IPS-20b (cell line): ENCODE data around the gene HMG20A.

Source experiments
- H3K27ac ChIP-seq: one replicate; pipeline ENCODE4 v1.5.1; 2013; ENCODE audit warnings: low read length
- H3K27me3 ChIP-seq: 2 replicates; pipeline ENCODE4 v1.6.1; 2013; ENCODE audit warnings: mild to moderate bottlenecking, low read length, inconsistent platforms; ENCODE audit not compliant: insufficient read depth
- H3K36me3 ChIP-seq: 2 replicates; pipeline ENCODE4 v1.6.1; 2013; ENCODE audit warnings: low read depth, mild to moderate bottlenecking, inconsistent platforms, low read length, moderate library complexity; ENCODE audit not compliant: insufficient read depth
- H3K4me1 ChIP-seq: 2 replicates; pipeline ENCODE4 v1.6.1; 2013; ENCODE audit warnings: mild to moderate bottlenecking, control low read depth, inconsistent platforms, low read length, moderate library complexity; ENCODE audit not compliant: insufficient read depth
- H3K4me3 ChIP-seq: 2 replicates; pipeline ENCODE4 v1.5.1; 2013; ENCODE audit warnings: mild to moderate bottlenecking, low read length, inconsistent platforms
- H3K9ac ChIP-seq: 2 replicates; pipeline ENCODE4 v1.6.1; 2013; ENCODE audit warnings: low read depth, mild to moderate bottlenecking, inconsistent platforms, low read length, moderate library complexity
- H3K9me3 ChIP-seq: 2 replicates; pipeline ENCODE4 v1.6.1; 2013; ENCODE audit warnings: mild to moderate bottlenecking, low read depth, low read length, inconsistent platforms; ENCODE audit not compliant: insufficient read depth

The HMG20A gene

DNA sequence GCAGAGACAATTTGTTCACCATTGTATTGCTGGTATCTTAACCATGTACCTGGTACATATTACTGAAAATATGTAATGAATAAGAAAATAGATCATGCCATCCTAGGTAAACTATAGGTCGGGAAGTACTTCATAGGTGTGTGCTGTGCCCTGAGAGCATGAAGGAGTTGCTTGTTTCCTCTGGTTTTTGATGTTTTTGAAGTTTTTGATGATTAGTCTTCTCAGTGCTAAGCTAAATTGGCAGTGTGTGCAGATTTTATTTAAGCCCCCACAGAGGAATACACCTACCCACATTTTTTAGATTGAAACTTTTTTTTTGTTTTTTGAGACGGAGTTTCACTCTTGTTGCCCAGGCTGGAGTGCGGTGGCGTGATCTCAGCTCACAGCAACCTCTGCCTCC is 16.6 kb downstream of the HMG20A start:
- Histone ChIP-seq H3K9me3 (no peaks in the 10 kb centered on the region), H3K4me3 (no peak overlapping the region), H3K36me3 (no peaks in the 10 kb centered on the region), H3K9ac (no peak overlapping the region), H3K4me1 (no peaks in the 10 kb centered on the region), H3K27me3 (no peaks in the 10 kb centered on the region), H3K27ac (no peak overlapping the region)

DNA sequence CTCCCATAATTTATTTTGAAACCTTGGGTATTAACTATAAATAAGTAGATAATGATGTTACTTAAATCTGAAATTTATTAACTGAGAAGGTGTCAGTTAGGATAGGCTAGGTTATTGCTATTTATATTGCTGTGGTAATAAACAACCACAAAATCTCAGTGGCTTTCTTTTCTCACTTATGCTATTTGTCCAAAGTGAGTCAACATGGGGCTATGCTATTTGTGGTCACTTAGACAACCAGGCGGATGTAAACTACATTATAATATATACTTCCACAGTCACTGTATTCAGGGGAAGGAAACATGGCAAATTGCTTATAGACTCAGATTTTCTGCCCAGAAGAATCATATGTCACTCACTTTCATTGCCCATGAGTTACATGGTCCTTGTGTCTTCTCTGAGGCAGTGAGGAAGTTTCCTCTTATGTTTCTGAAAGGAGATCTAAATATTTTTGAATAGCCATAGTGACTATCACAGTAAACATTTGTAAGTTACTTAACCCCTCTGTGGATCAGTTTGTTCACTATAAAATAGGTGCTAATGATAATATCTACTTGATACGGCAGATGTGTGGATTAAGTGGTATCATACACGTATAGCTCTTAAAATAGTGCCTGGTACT is 19.8 kb downstream of the HMG20A start:
- no peaks in the 10 kb centered on the region for H3K9me3 ChIP-seq
- H3K4me1 ChIP-seq, result peaks cover 4% of the 10 kb centered on the region; the same call in 1 of the 2 replicates
- no peak overlapping the region for H3K27ac ChIP-seq
- no peak overlapping the region for H3K4me3 ChIP-seq
- no peaks in the 10 kb centered on the region for H3K36me3 ChIP-seq
- H3K27me3 ChIP-seq, result no peaks in the 10 kb centered on the region
- no peak overlapping the region for H3K9ac ChIP-seq

DNA sequence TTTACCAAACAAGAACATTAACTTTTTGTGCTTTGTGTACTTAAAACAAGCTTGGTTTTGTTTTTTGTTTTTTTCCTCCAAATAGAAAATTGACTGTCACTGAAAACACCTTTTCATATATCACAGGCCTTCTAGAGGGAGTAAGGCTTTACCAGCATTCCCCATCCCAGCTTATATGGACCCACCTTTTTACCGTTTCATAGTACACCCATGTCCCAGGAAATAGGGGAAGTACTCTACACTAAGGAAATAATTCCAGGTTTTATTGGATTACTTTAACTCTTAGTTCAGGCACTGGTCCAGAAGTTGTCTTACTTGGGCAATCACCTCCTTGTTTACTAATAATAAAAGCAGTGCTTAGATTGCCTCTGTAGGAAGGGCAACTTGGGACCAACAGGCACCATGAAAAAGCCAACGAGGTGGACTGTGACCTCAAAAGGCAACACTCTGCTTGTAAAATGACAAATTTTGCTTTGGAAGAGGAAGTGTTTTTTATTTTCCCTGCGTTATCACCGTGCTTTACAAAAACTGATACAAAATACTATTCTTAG is 26.2 kb downstream of the HMG20A start:
- Histone ChIP-seq H3K36me3 (0 out of 2 replicates have a peak, but pooled peaks cover 7% of the 10 kb centered on the region), H3K9me3 (no peaks in the 10 kb centered on the region; the same call in 1 of the 2 replicates), H3K4me1 (peaks cover 6% of the 10 kb centered on the region; the same call in 1 of the 2 replicates), H3K4me3 (no peak overlapping the region), H3K27ac (no peak overlapping the region), H3K27me3 (no peaks in the 10 kb centered on the region), H3K9ac (no peak overlapping the region)

DNA sequence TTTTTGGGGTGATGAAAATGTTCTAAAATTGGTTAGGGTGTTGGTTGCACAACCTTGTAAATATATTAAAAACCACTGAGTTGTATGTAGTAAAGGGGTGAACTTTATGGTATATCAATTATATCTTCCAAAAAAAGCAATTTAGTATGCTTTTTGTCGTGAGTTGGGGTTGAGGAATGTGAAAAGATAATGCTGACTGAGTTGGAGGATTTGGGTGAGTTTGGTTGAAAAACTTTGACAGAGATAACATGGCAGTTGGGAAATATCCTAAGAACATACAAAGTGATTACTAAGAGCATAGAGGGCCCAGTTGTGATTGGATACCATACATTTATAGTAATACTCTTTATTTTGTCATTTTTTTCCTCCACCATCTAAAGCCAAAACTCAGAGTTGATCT is 33.6 kb downstream of the HMG20A start:
- H3K4me1 ChIP-seq, result peaks cover 8% of the 10 kb centered on the region; the same call in 1 of the 2 replicates
- H3K9ac ChIP-seq, result no peak overlapping the region

DNA sequence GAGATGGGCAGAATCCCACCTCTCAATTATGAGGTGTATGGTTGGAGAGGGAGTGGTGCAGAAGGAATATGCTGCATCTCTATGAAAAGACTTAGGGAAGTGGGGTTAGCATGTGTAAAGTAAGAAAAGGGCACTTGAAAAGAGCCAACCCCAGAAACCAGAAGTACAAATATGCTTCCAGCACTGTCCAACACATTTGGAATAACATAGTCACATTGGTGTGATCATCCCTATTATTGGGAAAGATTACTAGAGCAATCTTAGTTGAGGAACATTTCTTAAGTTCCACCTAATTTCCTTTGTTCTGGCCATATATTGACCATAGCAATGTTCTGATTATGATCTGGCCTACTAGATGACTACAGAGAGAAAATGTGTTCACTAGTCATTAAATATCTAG is 34.3 kb downstream of the HMG20A start:
- H3K9me3 ChIP-seq, result no peaks in the 10 kb centered on the region; the same call in 1 of the 2 replicates
- H3K9ac ChIP-seq, result no peak overlapping the region

More for the DNA sequence above, 33.6 kb downstream of the HMG20A start:
- H3K27me3 ChIP-seq, result no peaks in the 10 kb centered on the region
- peaks cover 17% of the 10 kb centered on the region for H3K36me3 ChIP-seq
- H3K27ac ChIP-seq, result no peak overlapping the region
- no peaks in the 10 kb centered on the region; the same call in 1 of the 2 replicates for H3K9me3 ChIP-seq
- no peak overlapping the region for H3K4me3 ChIP-seq

DNA sequence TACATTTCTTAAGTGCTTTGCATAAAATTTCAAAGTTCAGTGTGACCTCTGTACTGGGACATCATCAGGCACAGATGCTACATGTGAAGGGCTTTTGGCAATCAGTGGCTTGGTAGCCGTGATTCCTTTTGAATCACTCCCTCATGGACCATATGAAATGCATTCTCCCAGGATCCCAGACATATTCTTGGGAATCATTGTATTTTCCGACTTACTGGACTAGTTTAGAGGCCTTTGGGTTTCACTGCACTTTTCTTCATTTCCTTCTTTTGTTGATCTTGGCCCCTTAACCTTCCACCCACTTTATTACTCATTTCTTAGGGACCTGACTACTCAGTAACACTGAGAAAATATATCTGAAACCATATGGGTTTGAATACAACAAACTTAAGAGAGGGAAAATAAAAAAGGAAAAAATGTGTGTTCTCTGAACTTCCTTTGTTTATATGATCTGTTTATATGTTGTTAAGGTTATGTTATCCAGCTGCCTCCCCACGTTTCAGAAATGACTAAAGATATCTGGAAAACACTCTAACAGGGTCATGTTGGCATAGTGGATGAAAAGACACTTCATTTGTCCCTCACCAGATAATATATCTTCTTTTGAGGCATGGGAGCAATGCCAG is 35.1 kb downstream of the HMG20A start:
- peaks cover 25% of the 10 kb centered on the region for H3K36me3 ChIP-seq
- no peaks in the 10 kb centered on the region for H3K27me3 ChIP-seq
- H3K27ac ChIP-seq, result no peak overlapping the region
- no peaks in the 10 kb centered on the region; the same call in 1 of the 2 replicates for H3K9me3 ChIP-seq
- H3K4me1 ChIP-seq, result peaks cover 8% of the 10 kb centered on the region; the same call in 1 of the 2 replicates
- H3K4me3 ChIP-seq, result no peak overlapping the region
- no peak overlapping the region for H3K9ac ChIP-seq

More for the DNA sequence above, 34.3 kb downstream of the HMG20A start:
- Histone ChIP-seq H3K4me3 (no peak overlapping the region), H3K36me3 (peaks cover 24% of the 10 kb centered on the region), H3K27me3 (no peaks in the 10 kb centered on the region), H3K27ac (no peak overlapping the region), H3K4me1 (peaks cover 8% of the 10 kb centered on the region; the same call in 1 of the 2 replicates)

DNA sequence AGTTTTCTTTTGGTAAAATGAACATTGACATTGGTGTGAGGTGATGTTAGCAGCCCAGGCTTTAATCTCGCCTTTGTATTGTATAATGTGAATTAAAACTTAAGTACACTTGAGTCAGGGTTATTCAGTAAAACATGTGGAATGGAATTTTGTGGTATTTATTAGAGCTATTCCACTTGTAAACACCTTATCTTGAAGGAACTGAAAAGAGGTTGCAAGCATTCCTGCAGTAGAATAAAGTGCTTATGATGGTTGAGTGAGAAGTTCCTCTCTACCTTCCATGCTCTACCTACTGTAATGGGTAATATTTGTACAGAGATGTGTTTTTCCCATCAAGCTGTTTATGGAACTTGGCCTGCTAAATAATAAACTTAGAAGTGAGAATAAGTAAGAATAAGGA is 36.1 kb downstream of the HMG20A start:
- no peaks in the 10 kb centered on the region for H3K9me3 ChIP-seq
- H3K36me3 ChIP-seq, result peaks cover 24% of the 10 kb centered on the region
- H3K4me1 ChIP-seq, result peaks cover 8% of the 10 kb centered on the region; the same call in 1 of the 2 replicates
- H3K27me3 ChIP-seq, result no peaks in the 10 kb centered on the region
- no peak overlapping the region for H3K27ac ChIP-seq
- no peak overlapping the region for H3K4me3 ChIP-seq
- peak overlapping the region; percentile 8; the same call in 1 of the 2 replicates for H3K9ac ChIP-seq

DNA sequence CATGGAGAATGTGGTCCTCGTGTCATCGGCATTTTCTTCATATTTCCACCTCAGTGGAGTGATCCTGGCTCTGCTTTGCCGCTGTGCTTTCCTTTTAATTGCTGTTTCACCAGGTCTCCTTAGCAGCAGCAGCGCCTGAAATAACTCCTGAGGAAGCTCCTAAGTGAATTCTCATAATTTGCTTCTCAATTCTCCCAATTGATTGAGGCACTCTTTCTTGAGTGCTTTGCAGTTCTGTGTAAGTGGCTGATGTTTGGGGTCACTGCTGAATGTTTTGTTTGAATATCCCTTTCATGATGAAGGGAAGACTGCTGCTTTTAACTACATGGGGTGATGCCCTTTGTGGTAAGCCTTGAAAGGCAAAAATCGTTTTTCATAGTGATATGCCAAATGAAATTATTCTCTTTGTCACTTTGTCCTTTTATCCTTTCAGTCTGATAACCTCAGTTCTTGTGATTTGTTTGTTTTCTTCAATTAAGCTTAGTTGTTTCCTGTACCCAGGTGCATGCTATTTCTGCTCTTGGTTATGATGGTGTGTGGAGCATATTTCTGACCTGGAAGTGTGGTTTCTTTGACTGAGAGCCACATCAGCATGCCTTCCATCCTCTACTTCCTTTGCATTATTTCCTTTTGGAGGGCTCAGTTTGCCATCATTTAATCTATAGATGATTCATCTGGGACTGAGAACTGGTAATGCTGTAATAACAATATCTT is 36.7 kb downstream of the HMG20A start:
- Histone ChIP-seq H3K27ac (no peak overlapping the region), H3K9ac (peak overlapping the region; percentile 8; the same call in 1 of the 2 replicates), H3K4me1 (peaks cover 8% of the 10 kb centered on the region; the same call in 1 of the 2 replicates), H3K27me3 (no peaks in the 10 kb centered on the region), H3K36me3 (peaks cover 29% of the 10 kb centered on the region), H3K9me3 (no peaks in the 10 kb centered on the region), H3K4me3 (no peak overlapping the region)

DNA sequence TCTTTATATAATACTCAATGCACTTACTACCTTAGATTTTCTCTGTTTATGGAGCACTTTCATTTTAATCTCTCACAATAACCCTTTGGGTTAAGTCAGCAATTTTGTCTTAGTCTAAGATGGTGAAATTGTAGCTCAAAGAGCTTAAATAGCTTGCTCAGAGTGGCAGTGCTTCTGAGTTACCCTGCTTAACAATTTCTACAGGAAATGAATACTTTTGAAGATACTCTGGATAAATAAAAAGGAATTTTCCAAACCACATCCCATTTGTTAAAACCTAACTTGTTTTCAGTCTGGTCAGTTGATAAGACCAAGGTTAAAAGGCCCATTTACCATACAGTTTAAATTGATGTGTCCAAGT is 37.2 kb downstream of the HMG20A start:
- Histone ChIP-seq H3K27ac (no peak overlapping the region), H3K4me3 (no peak overlapping the region), H3K36me3 (peaks cover 31% of the 10 kb centered on the region), H3K27me3 (no peaks in the 10 kb centered on the region), H3K9ac (no peak overlapping the region), H3K4me1 (peaks cover 8% of the 10 kb centered on the region; the same call in 1 of the 2 replicates), H3K9me3 (no peaks in the 10 kb centered on the region)

DNA sequence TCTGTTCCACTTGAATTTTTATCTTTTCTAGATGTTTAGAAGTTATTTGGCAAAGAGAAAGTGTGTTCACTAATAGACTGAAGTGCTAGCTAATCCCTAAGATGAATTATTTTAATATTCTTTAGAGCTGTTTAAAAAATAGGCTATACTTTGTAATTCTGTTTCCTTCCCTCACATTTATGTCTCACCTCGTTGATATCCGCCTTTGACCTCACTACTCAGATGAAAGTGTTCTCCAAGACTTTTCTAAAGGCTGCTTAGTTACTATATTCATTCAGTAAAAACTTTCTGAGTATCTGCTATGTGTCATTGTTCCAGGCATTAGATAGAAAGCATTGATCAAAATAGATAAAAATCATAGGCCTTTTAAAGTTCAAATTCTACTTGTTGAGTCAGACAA is 38.3 kb downstream of the HMG20A start:
- H3K36me3 ChIP-seq, result peaks cover 36% of the 10 kb centered on the region
- peaks cover 8% of the 10 kb centered on the region; the same call in 1 of the 2 replicates for H3K4me1 ChIP-seq
- H3K27me3 ChIP-seq, result no peaks in the 10 kb centered on the region
- no peak overlapping the region for H3K27ac ChIP-seq
- H3K9me3 ChIP-seq, result no peaks in the 10 kb centered on the region
- H3K9ac ChIP-seq, result no peak overlapping the region
- H3K4me3 ChIP-seq, result no peak overlapping the region

DNA sequence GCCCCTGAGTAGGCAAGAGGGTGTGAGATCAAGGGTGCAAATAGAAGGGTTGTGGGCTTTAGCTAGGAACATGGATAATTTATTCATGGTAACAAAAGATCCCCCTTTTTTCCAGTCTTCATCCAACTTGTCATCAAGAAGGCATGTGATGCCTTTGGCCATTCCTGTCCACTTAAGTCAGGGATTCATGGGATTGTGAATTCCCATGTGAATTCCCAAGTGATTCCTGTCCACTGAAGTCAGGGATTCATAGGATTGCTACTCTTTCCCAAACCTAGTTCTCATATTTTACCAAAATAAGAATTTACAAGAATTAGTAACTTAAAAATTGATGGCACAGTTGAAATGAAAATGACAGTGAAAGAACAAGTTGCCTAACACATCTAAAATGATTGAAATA is 40.8 kb downstream of the HMG20A start:
- H3K4me1 ChIP-seq, result peaks cover 10% of the 10 kb centered on the region
- peaks cover 54% of the 10 kb centered on the region for H3K36me3 ChIP-seq
- no peak overlapping the region for H3K9ac ChIP-seq
- no peak overlapping the region for H3K4me3 ChIP-seq
- no peaks in the 10 kb centered on the region for H3K9me3 ChIP-seq
- no peaks in the 10 kb centered on the region for H3K27me3 ChIP-seq
- no peak overlapping the region for H3K27ac ChIP-seq
